Ammon's horn (tissue), 1 donor: ENCODE results near the gene PLVAP.
A peak's percentile ranks its signal among the peaks of the same experiment; 100 is the strongest.

Experiments
- DNase-seq: peaks from one replicate; pipeline ENCODE4 v3.0.0-alpha.2; 2016; ENCODE audit warnings: low spot score

Gene PLVAP

GRCh38 chr19:17334414-17335409 lies 42.4 kb downstream of the PLVAP start, which contains the start of gene ANO8:
Gene ANO8 (minus strand): TSS chr19:17334855. CDS start chr19:17334670, 185 bp downstream.
- peak; percentile 97 for DNase-seq

- no peak for DNase-seq
These were observed 43.3 kb downstream of the PLVAP start for GRCh38 chr19:17333611-17334413.

- peak; percentile 54 for DNase-seq
These were observed 44.2 kb downstream of the PLVAP start for GRCh38 chr19:17332677-17333581.

GRCh38 chr19:17332360-17332676 lies 44.8 kb downstream of the PLVAP start:
- no peak for DNase-seq

- DNase-seq, result no peak
These were observed 46.0 kb downstream of the PLVAP start for GRCh38 chr19:17331045-17331558.

GRCh38 chr19:17330262-17331044 lies 46.7 kb downstream of the PLVAP start:
- no peak for DNase-seq

- no peak for DNase-seq
These were observed 47.5 kb downstream of the PLVAP start for GRCh38 chr19:17329366-17330261.

- no peak for DNase-seq
These were observed 48.4 kb downstream of the PLVAP start for GRCh38 chr19:17328517-17329365.

- DNase-seq, result no peak
These were observed 49.3 kb downstream of the PLVAP start for GRCh38 chr19:17327654-17328516.

GRCh38 chr19:17327068-17327653 lies 50.0 kb downstream of the PLVAP start:
- DNase-seq, result no peak

- no peak for DNase-seq
These were observed 50.6 kb downstream of the PLVAP start for GRCh38 chr19:17326595-17326966.

- DNase-seq, result peak; percentile 79
These were observed 51.1 kb downstream of the PLVAP start for GRCh38 chr19:17325881-17326594.

GRCh38 chr19:17325133-17325532 lies 52.0 kb downstream of the PLVAP start:
- DNase-seq, result no peak

- DNase-seq, result no peak
These were observed 52.6 kb downstream of the PLVAP start for GRCh38 chr19:17324357-17325114.

- no peak for DNase-seq
These were observed 53.2 kb downstream of the PLVAP start for GRCh38 chr19:17323964-17324332.
